Spleen (tissue), 7 donors: ENCODE measurements around the gene GPR157.

Experiments used
- CTCF ChIP-seq, 11 experiments: fragments of 200-600 bp in 7 of 11; fragments of 450-650 bp in 4 of 11; sonication (generic) in 4 of 11; IDR thresholded peaks in 8 of 11; conservative IDR thresholded peaks in 3 of 11; 1 replicate in 7 of 11; 2 replicates in 4 of 11; pipeline versions ENCODE4 v1.4.0 to v1.8.0; 2016 to 2021; ENCODE audit warnings: antibody characterized with exemption in 11 of 11, inconsistent platforms in 4 of 11, mild to moderate bottlenecking in 1 of 11
- POLR2A ChIP-seq, 3 donors: fragments of 450-650 bp; IDR thresholded peaks; one replicate each; pipeline ENCODE4 v1.5.1; 2017; ENCODE audit warnings: antibody characterized with exemption in 3 of 3, mild to moderate bottlenecking in 1 of 3
- POLR2AphosphoS5 ChIP-seq, 3 donors: sonication (generic); formaldehyde crosslinking; IDR thresholded peaks; one replicate each; pipeline ENCODE4 v1.5.1; 2017; ENCODE audit warnings: antibody characterized with exemption in 3 of 3
- donor health status: DM: no; HTN: no; CAD: no; lungs with moderate emphysema.
- donor health status: DM: no; HTN: no; CAD: no.
- donor health status: DM: no; HTN: no; CAD: no.

GRCh38 chr1:9136932-9137331 is 8.0 kb upstream of the GPR157 start:
- TF ChIP-seq CTCF (IDR thresholded peaks at IDR 0.05 in 8 of 11, conservative IDR thresholded peaks at IDR 0.05 in 3 of 11) (no peak), POLR2A (IDR thresholded peaks at IDR 0.05) (no peak), POLR2AphosphoS5 (IDR thresholded peaks at IDR 0.05) (no peak)
